Measurements from ENCODE around the gene CMTR1.
A peak's percentile ranks its signal among the peaks of the same experiment; 100 is the strongest.

CMTR1 gene

GRCh38 chr6:37479266-37479854 lies 46.3 kb downstream of the CMTR1 start:
- no peak for DNase-seq (ENCODE audit: low read depth in 2 of 2)

- no peak for DNase-seq (ENCODE audit: low read depth in 2 of 2)
Observed at GRCh38 chr6:37480118-37480736, 47.2 kb downstream of the CMTR1 start.

- DNase-seq (ENCODE audit: low read depth in 2 of 2): no peak
Observed at GRCh38 chr6:37480951-37481534, 48.0 kb downstream of the CMTR1 start.

- DNase-seq (ENCODE audit: low read depth in 2 of 2): no peak
Observed at GRCh38 chr6:37481711-37482605, 48.9 kb downstream of the CMTR1 start.

GRCh38 chr6:37482606-37483251 lies 49.7 kb downstream of the CMTR1 start:
- DNase-seq (ENCODE audit: low read depth in 2 of 2): no peak

- DNase-seq (ENCODE audit: low read depth in 2 of 2): no peak
Observed at GRCh38 chr6:37483252-37483901, 50.4 kb downstream of the CMTR1 start.

- DNase-seq (ENCODE audit: low read depth in 2 of 2): peak; percentile 58 to 62
Observed at GRCh38 chr6:37483917-37484785, 51.1 kb downstream of the CMTR1 start.

- DNase-seq (ENCODE audit: low read depth in 2 of 2): no peak
Observed at GRCh38 chr6:37484786-37485170, 51.8 kb downstream of the CMTR1 start.

GRCh38 chr6:37485291-37485702 lies 52.3 kb downstream of the CMTR1 start:
- DNase-seq (ENCODE audit: low read depth in 2 of 2): no peak

- no peak for DNase-seq (ENCODE audit: low read depth in 2 of 2)
Observed at GRCh38 chr6:37486121-37486839, 53.3 kb downstream of the CMTR1 start.

GRCh38 chr6:37487591-37488380 lies 54.8 kb downstream of the CMTR1 start:
- DNase-seq (ENCODE audit: low read depth in 2 of 2): no peak

GRCh38 chr6:37488476-37488875 lies 55.5 kb downstream of the CMTR1 start:
- DNase-seq (ENCODE audit: low read depth in 2 of 2): no peak

- DNase-seq (ENCODE audit: low read depth in 2 of 2): no peak
Observed at GRCh38 chr6:37489697-37490336, 56.8 kb downstream of the CMTR1 start.

- DNase-seq (ENCODE audit: low read depth in 2 of 2): no peak
Observed at GRCh38 chr6:37490536-37491170, 57.6 kb downstream of the CMTR1 start.

GRCh38 chr6:37491171-37491829 lies 58.3 kb downstream of the CMTR1 start:
- DNase-seq (ENCODE audit: low read depth in 2 of 2): no peak

- DNase-seq (ENCODE audit: low read depth in 2 of 2): no peak
Observed at GRCh38 chr6:37491830-37492208, 58.8 kb downstream of the CMTR1 start.

- DNase-seq (ENCODE audit: low read depth in 2 of 2): no peak
Observed at GRCh38 chr6:37492236-37492972, 59.4 kb downstream of the CMTR1 start.

Data from stimulated activated CD8-positive, alpha-beta memory T cell treated with anti-CD3 and anti-CD28 coated beads, Interleukin-2, amount 100 ng/mL, for 48 hours (primary cell).